GM12892 (cell line): Measurements from ENCODE around the gene CD46. TPM values are rescaled to one million over a fixed set of nuclear protein-coding genes. Genes with fewer than 3 reads are reported as not detected.
"Not testable (repeated sequence)": the region's sequence is repeated elsewhere in the genome, so short reads cannot be mapped to it uniquely, and the experiment has no call there.

Experiments used
- DNase-seq: peaks from one replicate; pipeline ENCODE4 v3.0.0; 2011; ENCODE audit not compliant: insufficient read length
- FAIRE-seq: peaks from 2 replicates; lab custom pipeline; 2011; peaks lifted over from hg19 to GRCh38; lab: Jason Lieb, UNC
- POLR2A ChIP-seq: IDR thresholded peaks from 2 replicates; pipeline ENCODE4 v1.6.1; 2011; ENCODE audit warnings: low read depth, low read length, control low read depth
- POLR2AphosphoS5 ChIP-seq: IDR thresholded peaks from 2 replicates; pipeline ENCODE4 v1.6.1; 2011; ENCODE audit warnings: low read depth, low read length, control low read depth
- TAF1 ChIP-seq: IDR thresholded peaks from 2 replicates; pipeline ENCODE4 v1.6.1; 2011; ENCODE audit warnings: low read depth, mild to moderate bottlenecking, control low read depth, low read length, borderline replicate concordance
- polyA plus RNA-seq: library from polyadenylated mRNA; unstranded; fragments of >200 nt; gene quantifications from one replicate; pipeline ENCODE4 v1.2.1, GENCODE V29; 2012; ENCODE audit warnings: missing spikeins, inconsistent platforms; ENCODE audit not compliant: missing spikeins

The CD46 gene
- polyA plus RNA-seq: 96.6 TPM

DNA sequence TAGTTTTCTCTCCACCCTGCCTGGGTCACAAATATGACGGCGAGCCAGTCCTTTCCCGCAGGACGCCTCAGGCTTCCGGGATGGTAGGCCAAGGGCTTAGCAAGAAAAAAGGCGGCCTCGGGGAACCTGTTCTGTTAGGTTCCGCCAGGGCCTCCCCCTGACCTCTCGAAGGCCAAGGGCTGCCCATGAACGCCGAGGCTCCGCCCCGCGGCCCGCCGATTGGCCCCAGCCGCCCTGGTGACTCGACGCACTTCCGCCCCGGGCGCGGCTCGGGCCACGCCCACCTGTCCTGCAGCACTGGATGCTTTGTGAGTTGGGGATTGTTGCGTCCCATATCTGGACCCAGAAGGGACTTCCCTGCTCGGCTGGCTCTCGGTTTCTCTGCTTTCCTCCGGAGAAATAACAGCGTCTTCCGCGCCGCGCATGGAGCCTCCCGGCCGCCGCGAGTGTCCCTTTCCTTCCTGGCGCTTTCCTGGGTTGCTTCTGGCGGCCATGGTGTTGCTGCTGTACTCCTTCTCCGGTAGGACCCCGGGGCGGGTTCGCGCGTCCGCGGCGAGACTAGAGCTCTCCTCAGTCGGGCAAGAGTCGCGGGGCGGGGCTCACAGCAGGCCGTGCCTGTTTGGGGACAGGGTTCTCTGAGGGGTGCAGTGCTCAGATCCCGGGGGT, at the start of gene CD46:
CD46 (plus strand) TSS at position 265 of the 666 bp plus-strand sequence; CDS start at position 424, 159 bp downstream.
- DNase-seq: peak; percentile 67
- peak; percentile 95 for FAIRE-seq
- TF ChIP-seq POLR2A: peak; percentile 85
- TF ChIP-seq POLR2AphosphoS5: peak; percentile 76; the same call in 1 of the 2 replicates
- peak; percentile 52 for TF ChIP-seq TAF1

DNA sequence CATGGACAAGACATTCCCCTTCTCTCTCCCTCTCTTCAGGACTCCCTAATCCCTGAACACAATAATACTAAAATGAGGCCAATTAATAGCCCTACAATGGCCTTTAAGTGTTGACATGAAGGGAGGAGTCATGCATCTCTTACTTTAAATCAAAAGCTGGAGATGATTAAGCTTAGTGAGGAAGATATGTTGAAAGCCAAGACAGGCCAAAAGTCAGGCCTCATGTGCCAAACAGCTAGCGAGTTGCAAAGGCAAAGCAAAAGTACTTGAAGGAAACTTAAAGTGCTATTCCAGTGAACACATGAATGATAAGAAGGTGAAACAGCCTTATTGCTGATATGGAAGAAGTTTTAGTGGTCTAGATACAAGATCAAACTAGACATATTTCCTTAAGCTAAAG, 49.5 kb upstream of the CD46 start:
- DNase-seq: no peak
- TF ChIP-seq TAF1: no peak
- TF ChIP-seq POLR2AphosphoS5: no peak
- no peak for TF ChIP-seq POLR2A
- FAIRE-seq: no peak

DNA sequence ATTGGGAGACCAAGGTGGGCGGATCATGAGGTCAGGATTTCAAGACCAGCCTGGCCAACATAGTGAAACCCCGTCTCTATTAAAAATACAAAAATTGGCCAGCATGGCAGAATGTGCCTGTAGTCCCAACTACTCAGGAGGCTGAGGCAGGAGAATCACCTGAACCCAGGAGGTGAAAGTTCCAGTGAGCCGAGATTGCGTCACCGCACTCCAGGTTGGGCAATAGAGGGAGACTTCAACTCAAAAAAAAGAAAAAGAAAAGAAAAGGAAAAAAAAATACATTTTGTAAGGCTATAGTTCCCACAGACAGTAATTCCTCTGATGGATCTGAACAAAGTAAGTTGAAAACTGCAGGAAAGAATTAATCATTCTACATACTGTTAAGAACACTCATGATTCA, 48.1 kb upstream of the CD46 start:
- TF ChIP-seq TAF1 (no peak), POLR2A (no peak), POLR2AphosphoS5 (no peak)
- FAIRE-seq (no peak), DNase-seq (no peak)

DNA sequence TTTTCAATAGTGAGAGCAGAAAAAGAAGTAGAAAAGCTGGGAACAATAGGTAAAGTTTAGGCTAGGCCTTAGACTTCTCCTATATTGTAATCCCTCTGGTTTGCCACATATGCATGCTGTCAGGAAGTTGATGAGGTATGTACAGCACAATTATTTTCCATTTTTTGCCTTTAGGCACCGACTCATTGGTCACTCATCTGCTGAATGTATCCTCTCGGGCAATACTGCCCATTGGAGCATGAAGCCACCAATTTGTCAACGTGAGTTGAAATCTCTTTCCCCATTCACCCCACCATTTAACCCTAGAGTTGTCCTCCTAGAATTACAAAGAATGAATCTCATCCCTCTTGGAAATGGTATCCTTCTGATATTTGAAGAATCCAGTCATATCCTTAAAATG, 43.9 kb upstream of the CD46 start:
- FAIRE-seq, DNase-seq: not testable (repeated sequence)

DNA sequence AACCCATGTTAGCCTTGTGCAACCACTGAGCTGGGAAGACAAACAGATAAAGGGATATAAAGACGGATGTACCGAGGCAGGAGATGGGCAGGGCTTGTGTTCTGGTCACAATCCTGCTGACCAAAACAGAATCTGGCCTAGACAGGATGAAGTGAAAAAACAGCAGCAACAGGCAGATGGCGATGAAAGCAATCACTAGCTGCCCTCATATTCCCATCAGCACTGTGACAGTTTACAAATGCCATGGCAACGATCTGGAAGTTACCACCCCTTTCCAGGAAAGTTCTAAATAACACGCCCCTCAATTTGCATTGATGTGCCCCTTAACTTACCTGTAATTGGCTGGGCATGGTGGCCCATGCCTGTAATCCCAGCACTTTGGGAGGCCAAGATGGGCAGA, 40.6 kb upstream of the CD46 start:
- FAIRE-seq (no peak), DNase-seq (no peak)

DNA sequence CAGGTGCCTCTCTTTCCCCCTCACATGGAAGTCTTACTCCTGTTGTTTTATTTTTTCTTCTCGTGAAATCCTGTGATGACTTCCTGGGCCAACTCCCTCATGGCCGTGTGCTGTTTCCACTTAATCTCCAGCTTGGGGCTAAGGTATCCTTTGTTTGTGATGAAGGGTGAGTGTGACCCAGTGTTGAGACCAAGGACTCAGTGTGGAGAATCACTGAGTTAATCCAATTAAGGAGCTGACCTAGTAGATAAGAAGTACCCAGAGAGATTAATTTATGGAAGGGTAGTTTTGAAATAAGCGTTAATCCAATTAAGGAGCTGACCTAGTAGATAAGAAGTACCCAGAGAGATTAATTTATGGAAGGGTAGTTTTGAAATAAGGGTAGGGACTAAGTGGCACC, 39.2 kb upstream of the CD46 start:
- DNase-seq, FAIRE-seq: not testable (repeated sequence)

More for the DNA sequence above, 40.6 kb upstream of the CD46 start:
- no peak for TF ChIP-seq POLR2A
- no peak for TF ChIP-seq POLR2AphosphoS5
- TF ChIP-seq TAF1: no peak

DNA sequence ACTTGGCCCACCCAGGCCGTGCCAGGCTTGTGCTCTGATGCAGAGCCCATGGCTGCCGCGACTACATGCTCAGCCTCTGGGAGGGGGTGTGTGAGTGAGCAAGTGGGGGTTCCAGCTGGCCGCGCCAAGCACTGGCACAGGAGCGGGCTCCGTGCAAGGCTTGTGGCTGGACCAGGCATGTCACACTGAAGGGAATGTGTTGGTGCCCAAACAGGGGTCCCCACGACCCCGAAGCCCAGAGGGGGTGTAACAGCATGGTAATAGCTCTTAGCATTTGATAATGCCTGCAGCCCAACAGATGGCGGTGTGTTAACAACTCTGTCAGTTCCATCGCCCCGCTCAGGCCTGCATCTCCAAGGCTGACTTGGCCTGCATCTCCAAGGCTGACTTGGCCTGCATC, 38.3 kb upstream of the CD46 start:
- TF ChIP-seq TAF1 (no peak), POLR2A (no peak)
- FAIRE-seq (no peak), DNase-seq (no peak)

DNA sequence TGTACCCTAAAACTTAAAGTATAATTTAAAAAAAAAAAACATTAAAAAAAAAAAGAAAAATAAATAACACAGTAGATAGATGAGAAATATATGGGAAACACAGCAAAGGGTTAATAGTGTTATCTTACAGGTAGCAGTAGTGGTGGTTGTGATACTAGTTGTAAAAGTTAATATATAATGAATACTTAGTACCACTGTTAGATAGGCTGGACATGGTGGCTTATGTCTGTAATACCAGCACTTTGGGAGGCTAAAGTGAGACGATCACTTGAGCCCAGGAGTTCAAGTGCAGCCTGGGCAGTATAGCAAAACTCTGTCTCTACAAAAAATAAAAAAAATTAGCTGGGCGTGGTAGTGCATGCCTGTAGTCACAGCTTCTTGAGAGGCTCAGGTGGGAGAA, 32.6 kb upstream of the CD46 start:
- no peak for FAIRE-seq
- no peak for DNase-seq
- TF ChIP-seq TAF1: no peak
- no peak for TF ChIP-seq POLR2AphosphoS5
- TF ChIP-seq POLR2A: no peak

DNA sequence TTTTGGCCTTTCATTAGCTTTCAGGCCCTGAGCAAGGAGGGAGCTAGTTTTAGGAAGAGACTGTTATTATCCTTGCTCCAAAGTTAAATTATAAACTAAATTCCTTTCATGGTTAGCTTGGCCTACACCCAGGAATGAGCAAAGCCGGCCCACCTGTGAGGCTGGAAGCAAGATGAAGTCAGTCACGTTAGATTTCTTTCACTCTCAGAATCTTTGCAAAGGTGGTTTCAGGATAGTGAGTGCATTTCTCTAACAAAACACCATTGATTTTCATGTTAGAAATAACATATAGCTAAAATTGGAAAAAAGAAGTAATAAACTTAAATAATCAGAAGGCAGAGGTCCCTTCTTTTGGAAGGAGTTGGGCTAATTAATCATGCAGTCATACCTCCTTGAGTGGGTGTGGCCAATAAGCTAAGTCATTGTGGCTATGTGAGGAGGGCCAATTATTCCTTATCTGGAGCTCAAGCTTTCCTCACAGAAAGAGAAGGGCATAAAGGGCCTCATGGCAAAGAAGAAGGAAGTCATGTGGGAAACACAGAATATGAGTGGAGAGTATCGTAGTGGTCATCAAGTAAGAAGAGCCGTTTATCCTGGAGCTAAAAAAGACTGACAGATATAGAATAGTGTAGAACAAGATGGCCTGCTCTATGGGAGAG, 23.5 kb upstream of the CD46 start:
- FAIRE-seq, DNase-seq: not testable (repeated sequence)

DNA sequence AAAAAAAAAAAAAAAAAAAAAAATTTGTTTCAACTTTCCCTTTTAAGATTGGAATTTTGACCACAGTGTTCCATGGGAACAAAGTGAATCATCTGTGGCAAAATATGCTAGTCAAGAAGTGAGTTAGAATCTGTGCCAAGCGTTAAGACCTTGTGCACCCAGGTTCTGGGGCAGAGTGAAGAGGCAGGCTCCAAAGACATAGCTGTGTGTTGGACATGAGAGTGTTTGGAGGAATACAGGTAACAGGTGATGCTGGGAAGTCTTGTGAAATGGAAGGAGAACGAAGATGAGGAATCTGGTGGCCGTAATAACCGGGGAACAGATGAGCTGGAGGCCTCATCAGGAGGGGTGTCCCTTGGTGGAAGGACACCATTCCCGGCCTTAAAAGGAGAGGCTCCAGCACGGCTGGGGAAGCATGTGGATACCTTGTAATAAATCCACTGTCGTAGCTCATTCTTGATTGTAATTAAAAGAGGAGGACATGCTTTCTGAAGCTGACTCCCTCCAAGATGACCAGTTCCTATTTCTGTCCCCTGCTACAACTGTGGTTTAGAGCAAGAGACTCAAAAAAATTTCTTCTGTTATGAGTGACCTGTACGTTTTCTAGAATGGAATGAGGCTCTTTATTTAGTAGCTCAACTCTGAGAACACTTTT, 14.2 kb upstream of the CD46 start:
- FAIRE-seq: not testable (repeated sequence)

DNA sequence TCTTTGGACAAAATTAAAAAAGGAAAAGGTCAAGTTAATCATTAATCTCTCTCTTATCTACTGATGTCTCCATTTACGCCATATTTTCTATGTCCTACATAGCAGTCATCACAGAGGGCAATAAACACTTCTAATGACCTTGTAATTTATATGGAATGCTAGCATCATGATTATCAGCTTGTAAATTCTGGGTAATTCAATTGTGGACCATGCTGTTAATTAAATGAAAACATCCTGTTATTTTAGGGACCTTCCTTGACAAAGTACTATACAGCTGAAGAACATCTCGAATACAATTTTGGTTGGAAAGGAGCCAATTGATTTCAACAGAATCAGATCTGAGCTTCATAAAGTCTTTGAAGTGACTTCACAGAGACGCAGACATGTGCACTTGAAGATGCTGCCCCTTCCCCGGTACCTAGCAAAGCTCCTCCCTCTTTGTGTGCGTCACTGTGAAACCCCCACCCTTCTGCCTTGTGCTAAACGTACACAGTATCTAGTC, 13.6 kb upstream of the CD46 start:
- not testable (repeated sequence) for DNase-seq, FAIRE-seq

More for the DNA sequence above, 14.2 kb upstream of the CD46 start:
- not testable (repeated sequence) for DNase-seq

DNA sequence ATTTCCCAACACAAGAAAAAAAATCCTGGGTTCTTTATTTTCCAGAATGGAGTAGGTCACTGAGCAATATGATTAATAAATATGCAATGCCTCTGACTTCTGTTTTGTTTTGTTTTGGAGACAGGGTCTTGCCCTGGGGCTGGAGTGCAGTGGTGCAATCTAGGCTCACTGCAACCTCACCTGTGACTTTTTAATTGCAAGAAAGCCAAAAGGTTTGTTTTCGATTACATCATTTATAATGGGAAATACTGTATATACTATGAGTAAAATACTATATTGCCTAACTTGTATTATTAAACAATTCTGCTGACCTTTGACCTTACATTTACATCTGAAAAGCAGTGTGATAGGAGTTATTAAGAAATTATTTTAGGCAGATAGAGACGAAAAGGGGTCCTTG, 11.6 kb upstream of the CD46 start:
- TF ChIP-seq POLR2A (no peak), POLR2AphosphoS5 (no peak), TAF1 (no peak)
- DNase-seq (no peak), FAIRE-seq (no peak)
